Measurements from ENCODE around the gene NEFH. TPM values are rescaled to one million over a fixed set of nuclear protein-coding genes. Genes with fewer than 3 reads are reported as not detected.

NEFH gene
- total and polyA plus RNA-seq, 4 experiments from 2014 or later: 0.47 to 1.1 (median 0.61) TPM; not detected in 1

GRCh38 chr22:29499852-29500251, 19.8 kb downstream of the NEFH start:
- Mint-ChIP-seq H3K27ac (no peak overlapping the region), H3K36me3 (peaks cover 12 to 13% of the 10 kb centered on the region in 2 donors), H3K4me1 (peaks cover 0 to 2% (median 0%) of the 10 kb centered on the region in 4 donors), H3K9me3 (peaks cover 0 to 2% (median 0%) of the 10 kb centered on the region in 8 donors), H3K27me3 (no peaks in the 10 kb centered on the region), H3K4me3 (no peak overlapping the region)
- Histone ChIP-seq H3K9me3 (ENCODE audit: control insufficient read depth in 1 of 2, low read length in 2 of 2) (no peaks in the 10 kb centered on the region), H3K27me3 (ENCODE audit: insufficient read depth, low read length) (no peaks in the 10 kb centered on the region), H3K4me3 (ENCODE audit: low read length in 2 of 2) (no peak overlapping the region), H3K4me1 (ENCODE audit: insufficient read depth, low read length) (no peaks in the 10 kb centered on the region), H3K27ac (ENCODE audit: low read depth, low read length) (no peak overlapping the region), H3K36me3 (ENCODE audit: insufficient read depth, low read length) (no peaks in the 10 kb centered on the region)
- intact Hi-C loops (cut with micrococcal nuclease): no loop called here
- ChIA-PET POLR2A (ENCODE audit: partially characterized antibody) (no interaction called here), CTCF (ENCODE audit: partially characterized antibody) (no interaction called here)
- no peak for DNase-seq

GRCh38 chr22:29503811-29504372, 23.9 kb downstream of the NEFH start:
- Mint-ChIP-seq H3K36me3 (peaks cover 23 to 39% of the 10 kb centered on the region in 2 donors), H3K27me3 (no peaks in the 10 kb centered on the region), H3K4me1 (no peaks in the 10 kb centered on the region), H3K4me3 (no peak overlapping the region), H3K9me3 (no peaks in the 10 kb centered on the region), H3K27ac (peak overlapping the region in 2 of 7 donors; percentile 24 to 62)
- ChIA-PET POLR2A (ENCODE audit: partially characterized antibody) (no interaction called here), CTCF (ENCODE audit: partially characterized antibody) (no interaction called here)
- Histone ChIP-seq H3K9me3 (ENCODE audit: control insufficient read depth in 1 of 2, low read length in 2 of 2) (no peaks in the 10 kb centered on the region), H3K36me3 (ENCODE audit: insufficient read depth, low read length) (peaks cover 23% of the 10 kb centered on the region), H3K4me1 (ENCODE audit: insufficient read depth, low read length) (no peaks in the 10 kb centered on the region), H3K4me3 (ENCODE audit: low read length in 2 of 2) (no peak overlapping the region), H3K27ac (ENCODE audit: low read depth, low read length) (no peak overlapping the region), H3K27me3 (ENCODE audit: insufficient read depth, low read length) (no peaks in the 10 kb centered on the region)
- no peak for DNase-seq
- intact Hi-C loops (cut with micrococcal nuclease): no loop called here

- H3K9me3 ChIP-seq (ENCODE audit: control insufficient read depth in 1 of 2, low read length in 2 of 2): no peaks in the 10 kb centered on the region
- no peak overlapping the region for H3K27ac ChIP-seq (ENCODE audit: low read depth, low read length)
- intact Hi-C loops (cut with micrococcal nuclease): no loop called here
- CTCF ChIA-PET (ENCODE audit: partially characterized antibody): no interaction called here
- H3K4me3 Mint-ChIP-seq: no peak overlapping the region
- H3K27me3 ChIP-seq (ENCODE audit: insufficient read depth, low read length): no peaks in the 10 kb centered on the region
- H3K4me1 ChIP-seq (ENCODE audit: insufficient read depth, low read length): no peaks in the 10 kb centered on the region
- no peaks in the 10 kb centered on the region for H3K27me3 Mint-ChIP-seq
- H3K36me3 ChIP-seq (ENCODE audit: insufficient read depth, low read length): peaks cover 55% of the 10 kb centered on the region
- H3K4me1 Mint-ChIP-seq: no peaks in the 10 kb centered on the region
- POLR2A ChIA-PET (ENCODE audit: partially characterized antibody): no interaction called here
- H3K9me3 Mint-ChIP-seq: no peaks in the 10 kb centered on the region
- peaks cover 36 to 70% of the 10 kb centered on the region in 2 donors for H3K36me3 Mint-ChIP-seq
- no peak for DNase-seq
- H3K4me3 ChIP-seq (ENCODE audit: low read length in 2 of 2): no peak overlapping the region
- H3K27ac Mint-ChIP-seq: peak overlapping the region in 1 of 7 donors; percentile 41
Observed at GRCh38 chr22:29509298-29509697, 29.3 kb downstream of the NEFH start.

GRCh38 chr22:29509815-29510214, 29.8 kb downstream of the NEFH start:
- Mint-ChIP-seq H3K4me1 (no peaks in the 10 kb centered on the region), H3K4me3 (no peak overlapping the region), H3K36me3 (peaks cover 36 to 67% of the 10 kb centered on the region in 2 donors), H3K9me3 (no peaks in the 10 kb centered on the region), H3K27me3 (no peaks in the 10 kb centered on the region), H3K27ac (peak overlapping the region in 5 of 7 donors; percentile 46 to 77 (median 59))
- Histone ChIP-seq H3K4me1 (ENCODE audit: insufficient read depth, low read length) (no peaks in the 10 kb centered on the region), H3K36me3 (ENCODE audit: insufficient read depth, low read length) (peaks cover 55% of the 10 kb centered on the region), H3K27me3 (ENCODE audit: insufficient read depth, low read length) (no peaks in the 10 kb centered on the region), H3K27ac (ENCODE audit: low read depth, low read length) (no peak overlapping the region), H3K4me3 (ENCODE audit: low read length in 2 of 2) (no peak overlapping the region), H3K9me3 (ENCODE audit: control insufficient read depth in 1 of 2, low read length in 2 of 2) (no peaks in the 10 kb centered on the region)
- no peak for DNase-seq
- ChIA-PET CTCF (ENCODE audit: partially characterized antibody) (no interaction called here), POLR2A (ENCODE audit: partially characterized antibody) (no interaction called here)
- intact Hi-C loops (cut with micrococcal nuclease): no loop called here

- H3K27ac Mint-ChIP-seq: peak overlapping the region in 2 of 7 donors; percentile 58
- no peak overlapping the region for H3K4me3 ChIP-seq (ENCODE audit: low read length in 2 of 2)
Observed at GRCh38 chr22:29510542-29510941, 30.5 kb downstream of the NEFH start.

GRCh38 chr22:29511126-29511862, 31.3 kb downstream of the NEFH start:
- peaks cover 57% of the 10 kb centered on the region for H3K36me3 ChIP-seq (ENCODE audit: insufficient read depth, low read length)
- intact Hi-C loops (cut with micrococcal nuclease): no loop called here
- no peak overlapping the region for H3K4me3 ChIP-seq (ENCODE audit: low read length in 2 of 2)
- no peaks in the 10 kb centered on the region for H3K9me3 ChIP-seq (ENCODE audit: control insufficient read depth in 1 of 2, low read length in 2 of 2)
- DNase-seq: no peak
- Mint-ChIP-seq H3K36me3 (peaks cover 44 to 70% of the 10 kb centered on the region in 2 donors), H3K9me3 (no peaks in the 10 kb centered on the region), H3K4me1 (no peaks in the 10 kb centered on the region), H3K4me3 (no peak overlapping the region), H3K27me3 (no peaks in the 10 kb centered on the region), H3K27ac (peak overlapping the region in 4 of 7 donors; percentile 18 to 87 (median 37))
- no peaks in the 10 kb centered on the region for H3K27me3 ChIP-seq (ENCODE audit: insufficient read depth, low read length)
- ChIA-PET CTCF (ENCODE audit: partially characterized antibody) (interaction anchor here (1.1 to 1.6 kb wide), 2 partner anchors 125 kb away, joined by 3 to 4 read pairs; no protein-coding TSS in a partner anchor), POLR2A (ENCODE audit: partially characterized antibody) (no interaction called here)
- H3K4me1 ChIP-seq (ENCODE audit: insufficient read depth, low read length): no peaks in the 10 kb centered on the region
- H3K27ac ChIP-seq (ENCODE audit: low read depth, low read length): no peak overlapping the region

More at GRCh38 chr22:29510542-29510941, 30.5 kb downstream of the NEFH start:
- H3K4me1 Mint-ChIP-seq: no peaks in the 10 kb centered on the region
- DNase-seq: no peak
- ChIA-PET CTCF (ENCODE audit: partially characterized antibody) (interaction anchor here (1.1 kb wide), 1 partner anchor 126 kb away, joined by 4 read pairs; no protein-coding TSS in a partner anchor), POLR2A (ENCODE audit: partially characterized antibody) (no interaction called here)
- peaks cover 39 to 65% of the 10 kb centered on the region in 2 donors for H3K36me3 Mint-ChIP-seq
- Histone ChIP-seq H3K36me3 (ENCODE audit: insufficient read depth, low read length) (peaks cover 55% of the 10 kb centered on the region), H3K9me3 (ENCODE audit: control insufficient read depth in 1 of 2, low read length in 2 of 2) (no peaks in the 10 kb centered on the region), H3K27me3 (ENCODE audit: insufficient read depth, low read length) (no peaks in the 10 kb centered on the region), H3K4me1 (ENCODE audit: insufficient read depth, low read length) (no peaks in the 10 kb centered on the region), H3K27ac (ENCODE audit: low read depth, low read length) (no peak overlapping the region)
- intact Hi-C loops (cut with micrococcal nuclease): no loop called here
- no peaks in the 10 kb centered on the region for H3K27me3 Mint-ChIP-seq
- no peaks in the 10 kb centered on the region for H3K9me3 Mint-ChIP-seq
- no peak overlapping the region for H3K4me3 Mint-ChIP-seq

GRCh38 chr22:29512031-29512430, 32.0 kb downstream of the NEFH start:
- CTCF ChIA-PET (ENCODE audit: partially characterized antibody): interaction anchor here (1.6 kb wide), 1 partner anchor 124 kb away, joined by 3 read pairs; no protein-coding TSS in a partner anchor
- no peaks in the 10 kb centered on the region for H3K9me3 ChIP-seq (ENCODE audit: control insufficient read depth in 1 of 2, low read length in 2 of 2)
- H3K36me3 Mint-ChIP-seq: peaks cover 45 to 72% of the 10 kb centered on the region in 2 donors
- H3K27ac Mint-ChIP-seq: no peak overlapping the region
- no peaks in the 10 kb centered on the region for H3K27me3 ChIP-seq (ENCODE audit: insufficient read depth, low read length)
- no peak for DNase-seq
- no peak overlapping the region for H3K4me3 Mint-ChIP-seq
- no peaks in the 10 kb centered on the region for H3K9me3 Mint-ChIP-seq
- H3K4me3 ChIP-seq (ENCODE audit: low read length in 2 of 2): no peak overlapping the region
- intact Hi-C loops (cut with micrococcal nuclease): no loop called here
- H3K27ac ChIP-seq (ENCODE audit: low read depth, low read length): no peak overlapping the region
- no peaks in the 10 kb centered on the region for H3K4me1 Mint-ChIP-seq
- H3K36me3 ChIP-seq (ENCODE audit: insufficient read depth, low read length): peaks cover 62% of the 10 kb centered on the region
- POLR2A ChIA-PET (ENCODE audit: partially characterized antibody): no interaction called here
- no peaks in the 10 kb centered on the region for H3K27me3 Mint-ChIP-seq
- H3K4me1 ChIP-seq (ENCODE audit: insufficient read depth, low read length): no peaks in the 10 kb centered on the region
